GM21717 (cell line): Measurements from ENCODE around the gene KIR2DL4.
"Not testable (repeated sequence)": the region's sequence is repeated elsewhere in the genome, so short reads cannot be mapped to it uniquely, and the experiment has no call there.

ENCODE experiments used
- ATAC-seq: cut with Tn5 transposase; IDR thresholded peaks from one replicate; pipeline ENCODE4 v1.9.1; 2021; ENCODE audit warnings: mild to moderate bottlenecking, moderate library complexity; ENCODE audit not compliant: unreplicated experiment

Gene KIR2DL4

DNA sequence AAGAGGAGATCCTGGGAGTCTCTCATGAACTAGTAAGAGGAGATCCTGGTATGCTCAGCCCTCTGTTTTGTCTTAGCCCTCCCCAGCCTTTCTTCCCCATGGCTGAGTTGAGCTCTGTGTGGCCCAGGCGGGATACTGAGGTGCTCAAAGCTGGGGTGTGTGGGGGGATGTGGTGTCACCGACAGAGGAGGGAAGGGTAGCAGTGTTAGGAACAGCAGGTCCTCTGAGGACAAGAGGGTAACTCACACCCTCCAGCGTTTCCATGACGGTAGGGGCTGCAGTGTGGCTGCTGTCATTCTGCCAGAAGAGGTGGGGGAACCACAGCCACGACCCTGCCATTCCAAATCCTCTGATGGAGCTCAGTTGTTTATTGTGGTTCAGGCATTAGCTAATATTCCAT lies 691 bp downstream of the KIR2DL4 start:
- no peak for ATAC-seq

DNA sequence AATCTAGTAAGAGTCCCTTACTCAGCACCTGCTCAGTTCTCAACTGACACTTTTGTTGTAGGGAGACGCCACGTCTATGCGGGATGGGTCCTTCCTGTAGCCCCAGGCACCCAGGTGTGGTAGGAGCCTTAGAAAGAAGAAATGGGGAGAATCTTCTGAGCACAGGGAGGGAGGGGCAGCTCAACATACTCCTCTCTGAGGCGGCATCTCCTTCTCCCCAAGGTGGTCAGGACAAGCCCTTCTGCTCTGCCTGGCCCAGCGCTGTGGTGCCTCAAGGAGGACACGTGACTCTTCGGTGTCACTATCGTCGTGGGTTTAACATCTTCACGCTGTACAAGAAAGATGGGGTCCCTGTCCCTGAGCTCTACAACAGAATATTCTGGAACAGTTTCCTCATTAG lies 1.2 kb downstream of the KIR2DL4 start:
- ATAC-seq = no peak

DNA sequence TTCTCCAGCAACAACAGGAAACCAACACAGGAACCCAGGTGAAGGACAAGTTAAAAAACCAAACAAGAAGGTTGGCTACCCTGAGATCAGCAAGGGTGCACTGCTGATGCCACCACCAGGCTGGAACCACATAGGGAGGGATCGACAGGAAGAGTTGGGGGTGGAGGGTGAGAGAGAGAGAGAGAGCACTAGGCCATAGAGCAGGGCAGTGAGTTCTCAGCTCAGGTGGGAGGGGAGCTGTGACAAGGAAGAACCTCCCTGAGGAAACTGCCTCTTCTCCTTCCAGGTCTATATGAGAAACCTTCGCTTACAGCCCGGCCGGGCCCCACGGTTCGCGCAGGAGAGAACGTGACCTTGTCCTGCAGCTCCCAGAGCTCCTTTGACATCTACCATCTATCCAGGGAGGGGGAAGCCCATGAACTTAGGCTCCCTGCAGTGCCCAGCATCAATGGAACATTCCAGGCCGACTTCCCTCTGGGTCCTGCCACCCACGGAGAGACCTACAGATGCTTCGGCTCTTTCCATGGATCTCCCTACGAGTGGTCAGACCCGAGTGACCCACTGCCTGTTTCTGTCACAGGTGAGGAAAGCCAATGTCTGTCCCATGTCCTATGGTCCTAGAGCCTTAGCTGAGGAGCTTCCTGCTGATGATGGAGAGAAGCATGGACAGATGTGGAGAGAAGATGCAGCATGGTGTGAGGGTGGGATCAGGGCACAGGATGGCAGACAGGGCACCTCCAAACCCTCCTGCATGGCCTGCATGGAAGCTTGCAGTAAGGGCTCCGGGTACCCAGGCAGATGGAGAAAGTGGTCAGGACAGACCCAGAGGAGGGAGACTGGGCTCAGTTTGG lies 2.5 kb downstream of the KIR2DL4 start:
- ATAC-seq = no peak

DNA sequence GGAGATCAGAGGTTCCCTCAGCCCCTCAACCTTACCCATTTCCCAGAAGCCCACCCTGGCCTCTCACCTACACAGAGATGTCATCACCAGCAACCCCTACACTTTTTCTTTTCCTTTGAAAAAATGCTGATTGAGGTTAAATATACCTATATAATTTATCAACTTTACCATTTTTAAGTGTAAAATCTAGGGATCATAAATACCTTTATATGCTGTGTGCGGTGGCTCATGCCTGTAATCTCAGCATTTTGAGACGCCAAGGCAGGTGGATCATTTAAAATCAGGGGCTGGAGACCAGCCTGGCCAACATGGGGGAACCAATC lies 3.1 kb downstream of the KIR2DL4 start:
- no peak for ATAC-seq

DNA sequence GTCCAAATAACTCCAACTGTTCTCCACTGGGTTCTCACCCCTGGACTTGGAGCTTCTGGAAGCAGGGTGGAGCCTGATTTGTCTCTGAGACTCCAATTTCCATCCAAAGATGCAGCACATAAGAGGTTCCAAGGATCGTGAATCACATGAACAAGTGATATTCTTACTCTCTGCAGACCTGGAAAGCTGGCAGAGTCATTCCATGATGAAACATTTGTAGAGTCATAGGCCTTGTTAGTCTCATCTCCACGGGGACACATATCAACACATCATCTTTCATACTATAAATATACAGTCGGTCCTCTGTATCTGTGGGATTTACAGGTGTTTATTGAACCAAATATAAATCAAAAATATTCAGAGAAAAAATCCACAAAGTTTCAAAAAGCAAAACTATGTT lies 11.2 kb downstream of the KIR2DL4 start:
- not testable (repeated sequence) for ATAC-seq

DNA sequence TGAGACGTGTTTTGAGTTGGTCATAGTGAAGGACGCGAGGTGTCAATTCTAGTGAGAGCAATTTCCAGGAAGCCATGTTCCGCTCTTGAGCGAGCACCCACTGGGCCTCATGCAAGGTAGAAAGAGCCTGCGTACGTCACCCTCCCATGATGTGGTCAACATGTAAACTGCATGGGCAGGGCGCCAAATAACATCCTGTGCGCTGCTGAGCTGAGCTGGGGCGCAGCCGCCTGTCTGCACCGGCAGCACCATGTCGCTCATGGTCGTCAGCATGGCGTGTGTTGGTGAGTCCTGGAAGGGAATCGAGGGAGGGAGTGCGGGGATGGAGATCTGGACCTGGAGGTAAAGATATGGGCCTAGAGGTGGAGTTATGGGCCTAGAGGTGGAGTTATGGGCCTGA lies 12.8 kb downstream of the KIR2DL4 start, which contains the start of gene KIR3DL1:
Gene KIR3DL1 (plus strand): TSS at position 218 of the 400 bp plus-strand sequence.
- not testable (repeated sequence) for ATAC-seq

DNA sequence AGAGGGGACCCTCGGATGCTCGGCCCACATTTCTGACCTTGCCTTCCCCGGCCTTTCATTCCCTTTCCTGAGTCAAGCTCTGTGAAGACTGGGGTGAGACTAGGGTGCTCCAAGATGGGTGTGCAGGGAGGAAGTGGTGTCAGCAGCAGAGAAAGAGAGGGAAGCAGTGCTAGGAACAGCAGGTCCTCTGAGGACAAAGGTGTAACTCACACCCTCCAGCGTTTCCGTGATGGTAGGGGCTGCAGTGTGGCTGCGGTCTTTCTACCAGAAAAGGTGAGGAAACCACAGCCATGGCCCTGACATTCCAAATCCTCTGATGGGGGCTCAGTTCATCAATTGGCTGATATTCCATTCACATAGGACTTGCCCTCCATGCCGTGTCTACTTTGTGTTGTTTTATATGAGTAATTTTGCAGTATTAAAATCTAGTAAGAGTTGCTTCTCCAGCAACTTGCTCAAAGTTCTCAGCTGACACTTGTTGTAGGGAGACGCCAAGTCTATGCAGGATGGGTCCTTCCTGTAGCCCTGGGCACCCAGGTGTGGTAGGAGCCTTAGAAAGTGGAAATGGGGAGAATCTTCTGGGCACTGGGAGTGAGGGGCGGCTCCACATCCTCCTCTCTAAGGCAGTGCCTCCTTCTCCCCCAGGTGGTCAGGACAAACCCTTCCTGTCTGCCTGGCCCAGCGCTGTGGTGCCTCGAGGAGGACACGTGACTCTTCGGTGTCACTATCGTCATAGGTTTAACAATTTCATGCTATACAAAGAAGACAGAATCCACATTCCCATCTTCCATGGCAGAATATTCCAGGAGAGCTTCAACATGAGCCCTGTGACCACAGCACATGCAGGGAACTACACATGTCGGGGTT lies 14.5 kb downstream of the KIR2DL4 start:
- no peak for ATAC-seq

DNA sequence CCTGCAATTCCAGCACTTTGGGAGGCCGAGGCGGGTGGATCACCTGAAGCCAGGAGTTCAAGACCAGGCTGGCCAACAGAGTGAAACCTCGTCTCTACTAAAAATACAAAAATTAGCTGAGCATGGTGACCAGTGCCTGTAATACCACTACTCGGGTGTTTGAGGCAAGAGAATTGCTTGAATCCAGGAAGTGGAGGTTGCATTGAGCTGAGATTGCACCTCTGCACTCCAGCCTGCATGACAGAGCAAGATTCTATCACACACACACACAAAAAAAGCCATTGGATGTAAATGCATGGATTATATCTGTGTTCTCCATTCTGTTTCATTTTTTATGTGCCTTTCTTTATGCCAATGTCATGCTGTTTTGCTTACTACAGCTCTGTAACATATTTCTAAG lies 21.0 kb downstream of the KIR2DL4 start:
- ATAC-seq = not testable (repeated sequence)

DNA sequence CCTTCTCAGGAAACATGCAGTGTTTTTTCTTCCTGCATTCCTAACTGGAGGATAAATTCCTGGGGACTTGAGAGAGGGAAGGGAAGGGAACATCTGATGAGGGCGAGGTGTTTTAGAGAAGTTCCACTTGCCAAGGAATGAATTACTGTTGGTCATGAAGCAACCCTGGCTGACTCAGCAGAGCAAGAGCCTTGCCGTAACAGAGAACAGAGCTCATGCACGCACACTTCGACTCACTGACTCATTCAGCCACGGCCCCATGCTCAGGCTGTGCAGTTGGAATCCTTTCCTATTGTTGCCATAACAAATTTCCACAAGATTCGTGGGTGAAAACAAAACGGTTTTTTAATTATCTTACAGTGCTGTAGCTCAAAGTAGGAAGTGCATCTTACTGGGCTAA lies 21.9 kb downstream of the KIR2DL4 start:
- ATAC-seq = not testable (repeated sequence)

DNA sequence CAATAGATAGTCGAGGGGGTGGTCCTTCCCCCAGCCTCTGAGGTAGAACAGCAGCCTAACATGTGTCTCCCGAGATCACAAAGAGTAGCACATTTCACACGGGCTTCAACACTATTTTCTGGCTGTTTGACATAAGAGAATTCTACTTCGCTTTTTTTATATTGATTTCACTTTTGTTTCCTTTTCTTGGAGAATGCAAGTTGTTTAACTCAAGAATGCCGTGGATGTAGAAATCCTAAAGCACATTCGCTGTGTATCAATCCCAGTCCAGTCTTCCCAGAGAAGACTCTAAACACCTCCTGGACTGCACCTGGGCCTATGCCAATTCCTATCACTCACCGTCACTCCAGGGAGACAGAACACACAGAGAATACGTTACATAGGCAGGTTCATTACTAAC lies 24.7 kb downstream of the KIR2DL4 start:
- not testable (repeated sequence) for ATAC-seq

DNA sequence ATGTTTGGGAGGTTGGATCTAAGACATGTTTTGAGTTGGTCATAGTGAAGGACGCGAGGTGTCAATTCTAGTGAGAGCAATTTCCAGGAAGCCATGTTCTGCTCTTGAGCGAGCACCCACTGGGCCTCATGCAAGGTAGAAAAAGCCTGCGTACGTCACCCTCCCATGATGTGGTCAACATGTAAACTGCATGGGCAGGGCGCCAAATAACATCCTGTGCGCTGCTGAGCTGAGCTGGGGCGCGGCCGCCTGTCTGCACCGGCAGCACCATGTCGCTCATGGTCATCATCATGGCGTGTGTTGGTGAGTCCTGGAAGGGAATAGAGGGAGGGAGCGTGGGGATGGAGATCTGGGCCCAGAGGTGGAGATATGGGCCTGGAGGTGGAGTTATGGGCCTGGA lies 29.1 kb downstream of the KIR2DL4 start, which contains the start of gene KIR2DS4:
Gene KIR2DS4 (plus strand): TSS at position 181 of the 400 bp plus-strand sequence.
- ATAC-seq = not testable (repeated sequence)

DNA sequence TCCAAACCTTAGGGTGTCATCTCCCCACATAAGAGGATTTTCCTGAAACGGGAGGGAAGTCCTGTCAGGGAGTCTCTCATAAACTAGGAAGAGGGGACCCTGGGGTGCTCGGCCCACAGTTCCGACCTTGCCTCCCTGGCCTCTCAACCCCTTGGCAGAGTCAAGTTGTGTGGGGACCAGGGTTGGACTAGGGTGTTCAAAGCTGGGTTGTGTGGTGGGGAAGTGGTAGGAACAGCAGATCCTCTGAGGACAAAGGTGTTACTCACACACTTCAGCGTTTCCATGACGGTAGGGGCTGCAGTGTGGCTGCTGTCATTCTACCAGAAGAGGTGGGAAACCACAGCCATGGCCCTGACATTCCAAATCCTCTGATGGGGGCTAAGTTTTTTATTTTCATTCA lies 31.7 kb downstream of the KIR2DL4 start:
- ATAC-seq = not testable (repeated sequence)

DNA sequence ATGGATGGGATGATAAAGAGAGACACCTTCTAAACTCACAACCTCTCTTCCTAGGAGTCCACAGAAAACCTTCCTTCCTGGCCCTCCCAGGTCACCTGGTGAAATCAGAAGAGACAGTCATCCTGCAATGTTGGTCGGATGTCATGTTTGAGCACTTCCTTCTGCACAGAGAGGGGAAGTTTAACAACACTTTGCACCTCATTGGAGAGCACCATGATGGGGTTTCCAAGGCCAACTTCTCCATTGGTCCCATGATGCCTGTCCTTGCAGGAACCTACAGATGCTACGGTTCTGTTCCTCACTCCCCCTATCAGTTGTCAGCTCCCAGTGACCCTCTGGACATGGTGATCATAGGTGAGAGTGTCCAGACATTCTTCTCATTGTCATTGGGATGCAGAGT lies 34.1 kb downstream of the KIR2DL4 start:
- not testable (repeated sequence) for ATAC-seq

DNA sequence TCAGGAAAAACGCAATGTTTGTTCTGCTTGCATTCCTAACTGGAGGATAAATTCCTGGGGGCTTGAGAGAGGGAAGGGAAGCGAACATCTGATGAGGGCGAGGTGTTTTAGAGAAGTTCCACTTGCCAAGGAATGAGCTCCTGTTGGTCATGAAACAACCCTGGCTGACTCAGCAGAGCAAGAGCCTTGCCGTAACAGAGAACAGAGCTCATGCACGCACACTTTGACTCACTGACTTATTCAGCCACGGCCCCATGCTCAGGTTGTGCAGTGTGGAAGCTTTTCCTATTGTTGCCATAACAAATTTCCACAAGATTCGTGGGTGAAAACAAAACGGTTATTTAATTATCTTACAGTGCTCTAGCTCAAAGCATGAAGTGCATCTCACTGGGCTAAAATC lies 39.8 kb downstream of the KIR2DL4 start:
- not testable (repeated sequence) for ATAC-seq

DNA sequence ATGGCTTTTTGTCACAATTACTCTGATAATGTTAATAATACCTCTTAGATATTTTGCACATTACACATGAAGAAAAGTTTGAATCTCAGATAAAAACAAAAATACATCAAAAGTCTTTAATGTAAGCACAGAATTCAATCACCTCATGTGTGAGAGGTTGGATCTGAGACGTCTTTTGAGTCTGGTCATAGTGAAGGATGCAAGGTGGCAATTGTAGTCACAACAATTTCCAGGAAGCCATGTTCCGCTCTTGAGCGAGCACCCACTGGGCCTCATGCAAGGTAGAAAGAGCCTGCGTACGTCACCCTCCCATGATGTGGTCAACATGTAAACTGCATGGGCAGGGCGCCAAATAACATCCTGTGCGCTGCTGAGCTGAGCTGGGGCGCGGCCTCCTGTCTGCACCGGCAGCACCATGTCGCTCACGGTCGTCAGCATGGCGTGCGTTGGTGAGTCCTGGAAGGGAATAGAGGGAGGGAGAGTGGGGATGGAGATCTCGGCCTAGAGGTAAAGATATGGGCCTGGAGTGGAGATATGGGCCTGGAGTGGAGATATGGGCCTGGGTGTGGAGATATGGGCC lies 46.7 kb downstream of the KIR2DL4 start, which contains the start of gene KIR3DL2:
Gene KIR3DL2 (plus strand): TSS at position 383 of the 580 bp plus-strand sequence. CDS start 33 bp downstream, at position 416.
- not testable (repeated sequence) for ATAC-seq

DNA sequence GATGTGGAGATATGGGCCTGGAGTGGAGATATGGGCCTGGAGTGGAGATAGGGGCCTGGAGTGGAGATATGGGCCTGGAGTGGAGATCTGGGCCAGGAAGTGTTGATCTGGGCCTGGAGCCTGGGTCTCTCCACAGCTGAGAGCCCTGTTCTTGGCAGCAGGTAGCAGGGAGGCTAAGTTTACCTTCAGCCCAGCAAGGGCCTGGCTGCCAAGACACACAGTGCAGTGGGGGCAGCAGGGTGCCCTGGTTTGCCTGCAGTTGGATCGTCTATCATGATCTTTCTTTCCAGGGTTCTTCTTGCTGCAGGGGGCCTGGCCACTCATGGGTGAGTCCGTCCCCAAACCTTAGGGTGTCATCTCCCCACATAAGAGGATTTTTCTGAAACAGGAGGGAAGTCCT lies 47.5 kb downstream of the KIR2DL4 start:
- no peak for ATAC-seq

DNA sequence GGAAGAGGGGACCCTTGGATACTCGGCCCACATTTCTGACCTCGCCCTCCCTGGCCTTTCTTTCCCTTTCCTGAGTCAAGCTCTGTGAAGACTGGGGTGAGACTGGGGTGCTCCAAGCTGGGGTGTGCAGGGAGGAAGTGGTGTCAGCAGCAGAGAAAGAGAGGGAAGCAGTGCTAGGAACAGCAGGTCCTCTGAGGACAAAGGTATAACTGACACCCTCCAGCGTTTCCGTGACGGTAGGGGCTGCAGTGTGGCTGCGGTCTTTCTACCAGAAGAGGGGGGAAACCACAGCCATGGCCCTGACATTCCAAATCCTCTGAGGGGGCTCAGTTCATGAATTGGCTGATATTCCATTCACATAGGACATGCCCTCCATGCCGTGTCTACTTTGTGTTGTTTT lies 47.9 kb downstream of the KIR2DL4 start:
- ATAC-seq = no peak

DNA sequence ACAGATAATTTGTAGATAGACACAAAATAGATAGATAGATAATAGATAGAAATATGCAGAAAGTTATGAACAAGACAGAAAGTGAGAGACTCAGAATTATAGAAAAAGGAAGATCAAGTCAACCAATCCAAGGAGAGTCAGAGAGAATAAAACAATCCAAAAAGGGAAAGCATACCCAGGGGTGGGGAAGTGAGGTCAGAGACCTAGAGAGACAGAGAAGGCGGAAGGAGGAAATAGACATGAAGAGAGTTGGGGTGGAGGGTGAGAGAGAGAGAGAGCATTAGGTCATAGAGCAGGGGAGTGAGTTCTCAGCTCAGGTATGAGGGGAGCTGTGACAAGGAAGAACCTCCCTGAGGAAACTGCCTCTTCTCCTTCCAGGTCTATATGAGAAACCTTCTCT lies 51.8 kb downstream of the KIR2DL4 start:
- ATAC-seq = not testable (repeated sequence)

DNA sequence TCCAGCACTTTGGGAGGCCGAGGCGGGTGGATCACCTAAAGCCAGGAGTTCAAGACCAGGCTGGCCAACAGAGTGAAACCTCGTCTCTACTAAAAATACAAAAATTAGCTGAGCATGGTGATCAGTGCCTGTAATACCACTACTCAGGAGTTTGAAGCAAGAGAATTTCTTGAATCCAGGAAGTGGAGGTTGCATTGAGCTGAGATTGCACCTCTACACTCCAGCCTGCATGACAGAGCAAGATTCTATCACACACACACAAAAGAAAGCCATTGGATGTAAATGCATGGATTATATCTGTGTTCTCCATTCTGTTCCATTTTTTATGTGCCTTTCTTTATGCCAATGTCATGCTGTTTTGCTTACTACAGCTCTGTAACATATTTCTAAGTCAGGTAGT lies 55.1 kb downstream of the KIR2DL4 start:
- not testable (repeated sequence) for ATAC-seq

DNA sequence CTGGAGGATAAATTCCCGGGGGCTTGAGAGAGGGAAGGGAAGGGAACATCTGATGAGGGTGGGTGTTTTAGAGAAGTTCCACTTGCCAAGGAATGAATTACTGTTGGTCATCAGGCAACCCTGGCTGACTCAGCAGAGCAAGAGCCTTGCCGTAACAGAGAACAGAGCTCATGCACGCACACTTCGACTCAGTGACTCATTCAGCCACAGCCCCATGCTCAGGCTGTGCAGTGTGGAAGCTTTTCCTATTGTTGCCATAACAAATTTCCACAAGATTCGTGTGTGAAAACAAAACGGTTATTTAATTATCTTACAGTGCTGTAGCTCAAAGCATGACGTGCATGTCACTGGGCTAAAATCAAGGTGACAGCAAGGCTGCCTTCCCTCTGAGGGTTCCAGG lies 56.0 kb downstream of the KIR2DL4 start:
- not testable (repeated sequence) for ATAC-seq

DNA sequence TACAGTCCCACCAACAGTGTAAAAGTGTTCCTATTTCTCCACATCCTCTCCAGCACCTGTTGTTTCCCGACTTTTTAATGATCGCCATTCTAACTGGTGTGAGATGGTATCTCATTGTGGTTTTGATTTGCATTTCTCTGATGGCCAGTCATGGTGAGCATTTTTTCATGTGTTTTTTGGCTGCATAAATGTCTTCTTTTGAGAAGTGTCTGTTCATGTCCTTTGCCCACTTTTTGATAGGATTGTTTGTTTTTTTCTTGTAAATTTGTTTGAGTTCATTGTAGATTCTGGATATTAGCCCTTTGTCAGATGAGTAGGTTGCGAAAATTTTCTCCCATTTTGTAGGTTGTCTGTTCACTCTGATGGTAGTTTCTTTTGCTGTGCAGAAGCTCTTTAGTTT lies 60.0 kb downstream of the KIR2DL4 start:
- ATAC-seq = not testable (repeated sequence)
